ENCODE data around the gene TBC1D1. TPM values are rescaled to one million over a fixed set of nuclear protein-coding genes. Genes with fewer than 3 reads are reported as not detected.

Gene TBC1D1
- polyA plus RNA-seq, 1 donor from 2014 or later, result 23.2 TPM

DNA sequence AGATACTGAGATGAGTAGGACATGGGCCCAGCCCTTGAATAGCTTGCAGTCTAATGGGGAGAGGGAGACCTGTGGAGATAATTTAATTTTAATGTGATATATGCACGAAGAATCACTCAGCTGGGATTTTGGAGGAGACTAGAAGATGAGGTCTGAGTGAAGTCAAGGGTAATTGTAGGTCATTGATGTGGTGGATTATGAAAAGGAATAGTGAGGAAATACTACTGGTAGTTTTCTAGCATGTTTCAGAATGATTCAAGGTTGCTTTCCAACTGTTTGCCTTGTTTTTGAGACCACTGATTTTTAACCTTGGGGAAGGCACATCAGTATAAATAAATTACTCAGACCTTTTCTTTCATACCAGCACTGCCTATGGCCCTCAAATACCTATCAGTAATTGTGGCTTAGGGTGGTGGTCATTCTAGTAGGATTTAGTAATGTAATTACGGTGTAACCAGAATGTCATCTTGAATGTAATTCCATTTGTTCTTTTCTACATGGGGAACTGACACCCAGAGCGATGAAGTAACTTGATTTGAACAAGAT, 94.9 kb downstream of the TBC1D1 start:
- no peaks in the 10 kb centered on the region for H4K20me1 ChIP-seq (ENCODE audit: insufficient read depth)
- no peaks in the 10 kb centered on the region for H3K9me2 ChIP-seq (ENCODE audit: insufficient read depth, low read length)
- no peak overlapping the region for H3K27ac ChIP-seq (ENCODE audit: low read length)
- H3K9ac ChIP-seq (ENCODE audit: low read length), result no peak overlapping the region
- H3K4me3 ChIP-seq (ENCODE audit: low read length), result no peak overlapping the region
- TF ChIP-seq, protein P1, sequence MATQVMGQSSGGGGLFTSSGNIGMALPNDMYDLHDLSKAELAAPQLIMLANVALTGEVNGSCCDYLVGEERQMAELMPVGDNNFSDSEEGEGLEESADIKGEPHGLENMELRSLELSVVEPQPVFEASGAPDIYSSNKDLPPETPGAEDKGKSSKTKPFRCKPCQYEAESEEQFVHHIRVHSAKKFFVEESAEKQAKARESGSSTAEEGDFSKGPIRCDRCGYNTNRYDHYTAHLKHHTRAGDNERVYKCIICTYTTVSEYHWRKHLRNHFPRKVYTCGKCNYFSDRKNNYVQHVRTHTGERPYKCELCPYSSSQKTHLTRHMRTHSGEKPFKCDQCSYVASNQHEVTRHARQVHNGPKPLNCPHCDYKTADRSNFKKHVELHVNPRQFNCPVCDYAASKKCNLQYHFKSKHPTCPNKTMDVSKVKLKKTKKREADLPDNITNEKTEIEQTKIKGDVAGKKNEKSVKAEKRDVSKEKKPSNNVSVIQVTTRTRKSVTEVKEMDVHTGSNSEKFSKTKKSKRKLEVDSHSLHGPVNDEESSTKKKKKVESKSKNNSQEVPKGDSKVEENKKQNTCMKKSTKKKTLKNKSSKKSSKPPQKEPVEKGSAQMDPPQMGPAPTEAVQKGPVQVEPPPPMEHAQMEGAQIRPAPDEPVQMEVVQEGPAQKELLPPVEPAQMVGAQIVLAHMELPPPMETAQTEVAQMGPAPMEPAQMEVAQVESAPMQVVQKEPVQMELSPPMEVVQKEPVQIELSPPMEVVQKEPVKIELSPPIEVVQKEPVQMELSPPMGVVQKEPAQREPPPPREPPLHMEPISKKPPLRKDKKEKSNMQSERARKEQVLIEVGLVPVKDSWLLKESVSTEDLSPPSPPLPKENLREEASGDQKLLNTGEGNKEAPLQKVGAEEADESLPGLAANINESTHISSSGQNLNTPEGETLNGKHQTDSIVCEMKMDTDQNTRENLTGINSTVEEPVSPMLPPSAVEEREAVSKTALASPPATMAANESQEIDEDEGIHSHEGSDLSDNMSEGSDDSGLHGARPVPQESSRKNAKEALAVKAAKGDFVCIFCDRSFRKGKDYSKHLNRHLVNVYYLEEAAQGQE (IDR thresholded peaks at IDR 0.05; ENCODE audit: borderline replicate concordance), result no peak
- no peak for TF ChIP-seq SMC3 (conservative IDR thresholded peaks at IDR 0.05; ENCODE audit: poor library complexity)
- no peak for TF ChIP-seq EP300 (conservative IDR thresholded peaks at IDR 0.05; ENCODE audit: poor library complexity, severe bottlenecking)
- TF ChIP-seq RAD21 (conservative IDR thresholded peaks at IDR 0.05), result no peak
- no peak for TF ChIP-seq TAF1 (IDR thresholded peaks at IDR 0.05; ENCODE audit: low read depth)
- no peak for TF ChIP-seq MXI1 (conservative IDR thresholded peaks at IDR 0.05; ENCODE audit: poor library complexity, severe bottlenecking)
- TF ChIP-seq, protein P2, sequence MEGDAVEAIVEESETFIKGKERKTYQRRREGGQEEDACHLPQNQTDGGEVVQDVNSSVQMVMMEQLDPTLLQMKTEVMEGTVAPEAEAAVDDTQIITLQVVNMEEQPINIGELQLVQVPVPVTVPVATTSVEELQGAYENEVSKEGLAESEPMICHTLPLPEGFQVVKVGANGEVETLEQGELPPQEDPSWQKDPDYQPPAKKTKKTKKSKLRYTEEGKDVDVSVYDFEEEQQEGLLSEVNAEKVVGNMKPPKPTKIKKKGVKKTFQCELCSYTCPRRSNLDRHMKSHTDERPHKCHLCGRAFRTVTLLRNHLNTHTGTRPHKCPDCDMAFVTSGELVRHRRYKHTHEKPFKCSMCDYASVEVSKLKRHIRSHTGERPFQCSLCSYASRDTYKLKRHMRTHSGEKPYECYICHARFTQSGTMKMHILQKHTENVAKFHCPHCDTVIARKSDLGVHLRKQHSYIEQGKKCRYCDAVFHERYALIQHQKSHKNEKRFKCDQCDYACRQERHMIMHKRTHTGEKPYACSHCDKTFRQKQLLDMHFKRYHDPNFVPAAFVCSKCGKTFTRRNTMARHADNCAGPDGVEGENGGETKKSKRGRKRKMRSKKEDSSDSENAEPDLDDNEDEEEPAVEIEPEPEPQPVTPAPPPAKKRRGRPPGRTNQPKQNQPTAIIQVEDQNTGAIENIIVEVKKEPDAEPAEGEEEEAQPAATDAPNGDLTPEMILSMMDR (IDR thresholded peaks at IDR 0.05; ENCODE audit: poor library complexity, severe bottlenecking), result no peak
- no peak for TF ChIP-seq EZH2 (IDR thresholded peaks at IDR 0.05; ENCODE audit: borderline replicate concordance, insufficient read depth, low read length, poor library complexity, severe bottlenecking)
- TF ChIP-seq POLR2AphosphoS5 (IDR thresholded peaks at IDR 0.05), result no peak
- peaks cover 3% of the 10 kb centered on the region for H3K79me2 ChIP-seq (replicated peaks; ENCODE audit: insufficient read depth, low read length)
- H3K27me3 ChIP-seq (ENCODE audit: insufficient read depth, low read depth, low read length), result no peaks in the 10 kb centered on the region
- H3K9me3 ChIP-seq (ENCODE audit: low read length), result no peaks in the 10 kb centered on the region
- H3F3A ChIP-seq (ENCODE audit: insufficient read depth, low read length, poor library complexity, severe bottlenecking), result no peaks in the 10 kb centered on the region
- H2AFZ ChIP-seq (ENCODE audit: low read depth, low read length), result no peak overlapping the region
- no peaks in the 10 kb centered on the region for H3K36me3 ChIP-seq (ENCODE audit: insufficient read depth, low read length)
- no peak overlapping the region for H3K4me2 ChIP-seq (ENCODE audit: low read length)

DNA sequence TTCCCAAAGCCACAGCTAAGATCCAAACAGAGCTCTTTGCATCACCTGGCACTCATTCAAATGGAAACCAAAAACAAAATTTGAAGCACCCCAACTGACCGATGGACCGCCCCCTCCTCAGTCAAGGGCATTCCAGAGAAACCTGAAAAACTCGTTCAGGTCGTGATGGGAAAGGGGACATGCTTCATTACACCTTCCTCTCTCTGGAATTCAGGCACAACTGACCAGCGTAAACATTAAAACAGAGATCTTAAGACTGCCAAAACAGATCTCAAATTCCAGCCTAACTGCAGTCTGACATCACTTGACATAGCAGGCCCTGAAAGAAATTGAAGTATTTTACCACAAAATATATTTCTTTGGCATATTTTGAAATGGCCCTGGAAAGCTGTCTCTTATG, 97.8 kb downstream of the TBC1D1 start:
- H3K27ac ChIP-seq (ENCODE audit: low read length), result no peak overlapping the region
- H3K27me3 ChIP-seq (ENCODE audit: insufficient read depth, low read depth, low read length), result no peaks in the 10 kb centered on the region
- H3K4me2 ChIP-seq (ENCODE audit: low read length), result no peak overlapping the region

More for the DNA sequence above, 97.8 kb downstream of the TBC1D1 start:
- H2AFZ ChIP-seq (ENCODE audit: low read depth, low read length), result no peak overlapping the region
- no peak overlapping the region for H3K4me3 ChIP-seq (ENCODE audit: low read length)
- no peak for TF ChIP-seq EZH2 (IDR thresholded peaks at IDR 0.05; ENCODE audit: borderline replicate concordance, insufficient read depth, low read length, poor library complexity, severe bottlenecking)
- TF ChIP-seq, protein P1 (IDR thresholded peaks at IDR 0.05; ENCODE audit: borderline replicate concordance), result no peak
- TF ChIP-seq RAD21 (conservative IDR thresholded peaks at IDR 0.05), result no peak
- no peak for TF ChIP-seq MXI1 (conservative IDR thresholded peaks at IDR 0.05; ENCODE audit: poor library complexity, severe bottlenecking)
- TF ChIP-seq EP300 (conservative IDR thresholded peaks at IDR 0.05; ENCODE audit: poor library complexity, severe bottlenecking), result no peak
- no peak for TF ChIP-seq TAF1 (IDR thresholded peaks at IDR 0.05; ENCODE audit: low read depth)
- H3K36me3 ChIP-seq (ENCODE audit: insufficient read depth, low read length), result no peaks in the 10 kb centered on the region
- no peak overlapping the region for H3K9ac ChIP-seq (ENCODE audit: low read length)
- no peaks in the 10 kb centered on the region for H4K20me1 ChIP-seq (ENCODE audit: insufficient read depth)
- peaks cover 3% of the 10 kb centered on the region for H3K79me2 ChIP-seq (replicated peaks; ENCODE audit: insufficient read depth, low read length)
- H3K9me2 ChIP-seq (ENCODE audit: insufficient read depth, low read length), result no peaks in the 10 kb centered on the region
- no peaks in the 10 kb centered on the region for H3F3A ChIP-seq (ENCODE audit: insufficient read depth, low read length, poor library complexity, severe bottlenecking)
- no peaks in the 10 kb centered on the region for H3K9me3 ChIP-seq (ENCODE audit: low read length)

Measured in neural cell (in vitro differentiated cells).